ENCODE measurements around the gene CCDC27.

Gene CCDC27

DNA sequence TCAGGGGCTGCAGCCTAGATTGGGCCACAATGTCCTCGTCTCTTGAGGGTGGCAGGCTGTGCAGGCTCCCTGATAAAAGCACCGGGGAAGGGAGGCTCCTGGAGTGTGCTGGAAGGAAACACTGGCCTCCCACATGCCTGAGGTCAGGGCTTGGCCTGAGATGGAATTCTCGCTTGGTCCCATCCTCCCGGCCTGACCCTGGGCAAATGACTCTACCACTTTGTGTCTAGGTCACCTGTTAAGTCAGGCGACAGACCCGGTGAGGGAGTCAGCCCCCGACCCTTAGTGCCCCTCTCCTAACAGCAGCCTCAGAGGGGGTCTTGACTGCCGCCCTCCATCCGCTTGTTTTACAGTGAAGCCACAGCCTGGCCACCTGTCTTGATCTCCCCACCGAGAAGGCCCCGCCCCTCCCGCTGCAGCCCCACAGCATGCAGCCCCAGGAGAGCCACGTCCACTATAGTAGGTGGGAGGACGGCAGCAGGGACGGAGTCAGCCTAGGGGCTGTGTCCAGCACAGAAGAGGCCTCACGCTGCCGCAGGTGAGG, 22.8 kb downstream of the CCDC27 start:
- Histone ChIP-seq H3K4me1 (ENCODE audit: control insufficient read depth in 1 of 2, insufficient read depth in 2 of 2, low read length in 2 of 2) (peaks cover 0 to 24% of the 10 kb centered on the region in 2 donors), H3K27me3 (ENCODE audit: low read depth, low read length) (no peaks in the 10 kb centered on the region), H3K4me3 (ENCODE audit: low read depth in 1 of 2, low read length in 2 of 2) (no peak overlapping the region), H3K36me3 (ENCODE audit: control insufficient read depth in 1 of 2, insufficient read depth in 2 of 2, low read length in 2 of 2) (peaks cover 5 to 23% of the 10 kb centered on the region in 2 donors), H3K9me3 (ENCODE audit: control insufficient read depth in 1 of 2, low read length in 2 of 2) (no peaks in the 10 kb centered on the region), H3K27ac (ENCODE audit: low read length) (no peak overlapping the region)

DNA sequence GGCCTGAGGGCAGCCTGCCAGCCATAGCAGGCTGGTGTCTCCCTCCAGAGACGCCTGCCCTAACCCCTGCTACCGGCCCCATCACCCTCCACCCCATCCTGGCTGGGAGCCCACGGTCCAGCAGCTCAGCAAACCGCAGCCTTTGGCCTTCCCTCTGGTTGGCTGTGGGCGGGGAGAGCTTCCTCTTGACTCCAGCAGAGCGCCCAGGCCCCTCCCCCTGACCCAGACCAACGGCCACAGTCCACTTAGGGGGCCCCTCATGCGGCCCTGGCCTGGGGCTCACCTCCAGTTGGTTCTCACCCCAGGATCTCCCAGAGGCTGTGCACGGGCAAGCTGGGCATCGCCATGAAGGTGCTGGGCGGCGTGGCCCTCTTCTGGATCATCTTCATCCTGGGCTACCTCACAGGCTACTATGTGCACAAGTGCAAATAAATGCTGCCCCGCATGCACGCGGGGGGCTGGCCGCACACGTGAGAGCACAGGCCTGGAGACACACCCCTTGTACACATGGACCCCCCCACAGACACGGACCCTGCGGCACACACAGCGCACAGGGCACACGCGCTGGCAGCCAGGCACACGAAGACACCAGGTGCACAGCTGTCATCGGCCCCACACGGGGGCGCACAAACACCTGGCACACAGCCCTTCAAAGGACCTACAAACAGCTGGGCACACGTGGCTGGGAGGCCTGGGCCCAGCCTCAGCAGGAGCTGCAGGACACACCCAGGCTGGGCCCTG, 23.4 kb downstream of the CCDC27 start:
- Histone ChIP-seq H3K4me3 (ENCODE audit: low read depth in 1 of 2, low read length in 2 of 2) (no peak overlapping the region), H3K27me3 (ENCODE audit: low read depth, low read length) (no peaks in the 10 kb centered on the region), H3K27ac (ENCODE audit: low read length) (no peak overlapping the region), H3K36me3 (ENCODE audit: control insufficient read depth in 1 of 2, insufficient read depth in 2 of 2, low read length in 2 of 2) (peaks cover 8 to 30% of the 10 kb centered on the region in 2 donors), H3K9me3 (ENCODE audit: control insufficient read depth in 1 of 2, low read length in 2 of 2) (no peaks in the 10 kb centered on the region), H3K4me1 (ENCODE audit: control insufficient read depth in 1 of 2, insufficient read depth in 2 of 2, low read length in 2 of 2) (peaks cover 0 to 24% of the 10 kb centered on the region in 2 donors)

DNA sequence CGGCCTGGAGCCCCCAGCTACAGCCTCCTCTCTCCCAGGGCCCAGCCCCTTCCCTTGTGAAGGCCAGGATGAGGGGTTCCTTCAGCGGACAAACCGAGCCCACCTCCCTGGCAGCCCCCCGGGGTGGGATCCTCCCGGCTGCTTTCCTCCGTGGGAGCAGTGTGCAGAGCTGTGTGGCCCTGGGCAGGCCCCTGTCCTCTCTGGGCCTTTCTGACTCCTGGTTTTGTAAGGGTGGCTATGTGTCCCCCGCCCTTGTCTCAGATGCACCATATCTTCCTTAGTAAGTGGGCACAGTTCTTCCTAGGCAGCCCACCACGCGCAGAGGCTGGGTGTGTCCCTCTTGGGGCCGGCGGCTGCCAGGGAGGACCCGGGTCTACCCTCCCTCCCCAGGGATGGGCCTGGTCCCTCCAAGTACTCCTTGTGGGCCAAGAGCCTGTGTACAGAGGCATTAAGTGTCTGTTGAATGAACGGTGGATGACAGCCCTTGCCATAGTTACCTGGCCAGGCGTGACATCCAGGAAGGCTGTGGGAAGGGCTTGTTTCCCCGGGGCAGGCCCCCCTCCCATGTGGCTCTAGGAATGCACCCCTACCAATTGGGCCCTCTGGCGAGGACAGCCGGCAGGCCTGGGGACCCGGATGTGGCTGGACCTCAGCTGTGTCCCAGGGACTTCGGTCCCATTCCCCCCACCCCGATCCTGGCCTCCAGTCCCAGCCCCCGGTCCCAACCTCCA, 24.1 kb downstream of the CCDC27 start:
- H3K36me3 ChIP-seq (ENCODE audit: control insufficient read depth in 1 of 2, insufficient read depth in 2 of 2, low read length in 2 of 2) = peaks cover 13 to 37% of the 10 kb centered on the region in 2 donors
- no peak overlapping the region for H3K27ac ChIP-seq (ENCODE audit: low read length)
- H3K4me1 ChIP-seq (ENCODE audit: control insufficient read depth in 1 of 2, insufficient read depth in 2 of 2, low read length in 2 of 2) = peaks cover 0 to 18% of the 10 kb centered on the region in 2 donors

DNA sequence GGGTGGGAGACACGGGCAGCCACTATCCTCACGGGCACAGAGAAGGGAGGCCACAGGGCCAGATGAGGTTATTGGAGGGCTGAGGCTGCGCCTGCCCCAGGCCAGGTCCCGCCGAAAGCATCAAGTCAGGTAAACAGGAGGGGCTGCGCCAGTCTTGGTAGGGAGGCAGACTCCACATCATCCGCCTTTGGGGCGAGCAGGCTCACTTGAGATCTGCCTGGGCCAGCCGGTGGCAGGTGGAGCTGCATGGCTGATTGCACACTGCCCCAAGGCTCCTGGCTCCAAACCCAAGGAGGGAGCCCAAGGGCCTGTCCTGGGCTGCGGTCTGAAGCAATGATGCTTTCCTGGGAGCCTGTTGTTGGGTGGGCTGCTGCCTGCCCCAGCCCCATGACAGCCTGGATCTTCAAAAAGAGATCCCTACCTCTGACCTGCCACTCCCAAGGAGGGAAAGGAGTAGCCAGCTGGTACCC, 24.9 kb downstream of the CCDC27 start:
- Histone ChIP-seq H3K27ac (ENCODE audit: low read length) (no peak overlapping the region), H3K36me3 (ENCODE audit: control insufficient read depth in 1 of 2, insufficient read depth in 2 of 2, low read length in 2 of 2) (peaks cover 20 to 44% of the 10 kb centered on the region in 2 donors), H3K4me1 (ENCODE audit: control insufficient read depth in 1 of 2, insufficient read depth in 2 of 2, low read length in 2 of 2) (peaks cover 0 to 13% of the 10 kb centered on the region in 2 donors), H3K9me3 (ENCODE audit: control insufficient read depth in 1 of 2, low read length in 2 of 2) (no peaks in the 10 kb centered on the region), H3K4me3 (ENCODE audit: low read depth in 1 of 2, low read length in 2 of 2) (no peak overlapping the region), H3K27me3 (ENCODE audit: low read depth, low read length) (no peaks in the 10 kb centered on the region)

More for the DNA sequence above, 24.1 kb downstream of the CCDC27 start:
- no peak overlapping the region for H3K4me3 ChIP-seq (ENCODE audit: low read depth in 1 of 2, low read length in 2 of 2)
- no peaks in the 10 kb centered on the region for H3K9me3 ChIP-seq (ENCODE audit: control insufficient read depth in 1 of 2, low read length in 2 of 2)
- no peaks in the 10 kb centered on the region for H3K27me3 ChIP-seq (ENCODE audit: low read depth, low read length)

DNA sequence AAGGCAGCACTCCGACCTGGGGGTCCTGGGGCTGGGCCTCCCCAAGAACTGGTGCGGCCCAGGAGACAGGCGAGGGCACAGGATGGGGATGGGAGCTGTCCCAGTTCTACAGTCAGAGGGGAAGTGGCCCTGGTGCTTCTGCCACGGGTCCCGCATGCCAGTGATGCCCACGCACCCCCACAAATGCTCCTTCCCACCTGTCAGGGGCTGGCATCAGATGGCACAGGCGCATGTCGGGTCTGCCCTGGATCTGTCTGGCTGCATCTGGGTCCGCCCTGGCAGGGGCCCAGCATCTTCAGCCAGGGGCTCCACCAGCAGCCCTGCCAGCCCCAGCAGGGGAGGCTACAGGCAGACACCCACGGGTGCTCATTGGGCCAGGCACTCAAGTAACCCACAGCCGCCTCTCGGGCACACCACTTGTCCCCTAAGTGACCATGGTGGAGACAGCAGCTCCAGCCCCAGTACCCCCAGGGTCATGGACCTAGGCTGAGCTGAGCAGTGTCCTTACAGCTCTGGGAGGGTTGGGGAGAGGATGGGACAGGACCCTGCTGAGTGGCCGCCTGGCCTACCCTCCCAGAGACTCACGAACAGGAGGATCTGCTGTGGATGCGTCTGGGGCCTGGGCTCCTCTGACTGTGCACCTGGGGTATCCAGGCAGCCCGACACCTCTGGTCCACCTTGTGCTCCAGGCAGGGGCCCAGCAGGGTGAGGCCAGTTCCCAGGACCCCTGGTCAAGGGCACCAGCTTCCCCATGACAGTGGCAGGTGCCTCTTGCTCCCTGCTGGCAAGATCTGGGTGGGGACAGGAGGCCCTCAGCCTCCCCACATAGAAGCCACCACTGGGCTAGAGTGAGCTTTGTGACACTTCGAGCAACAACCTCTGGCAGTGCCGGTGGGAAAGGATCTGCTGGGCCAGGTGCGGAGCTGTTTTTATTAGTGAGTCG, 25.7 kb downstream of the CCDC27 start:
- Histone ChIP-seq H3K36me3 (ENCODE audit: control insufficient read depth in 1 of 2, insufficient read depth in 2 of 2, low read length in 2 of 2) (peaks cover 27 to 52% of the 10 kb centered on the region in 2 donors), H3K4me1 (ENCODE audit: control insufficient read depth in 1 of 2, insufficient read depth in 2 of 2, low read length in 2 of 2) (peaks cover 0 to 13% of the 10 kb centered on the region in 2 donors), H3K27me3 (ENCODE audit: low read depth, low read length) (no peaks in the 10 kb centered on the region), H3K4me3 (ENCODE audit: low read depth in 1 of 2, low read length in 2 of 2) (no peak overlapping the region), H3K9me3 (ENCODE audit: control insufficient read depth in 1 of 2, low read length in 2 of 2) (no peaks in the 10 kb centered on the region), H3K27ac (ENCODE audit: low read length) (no peak overlapping the region)

DNA sequence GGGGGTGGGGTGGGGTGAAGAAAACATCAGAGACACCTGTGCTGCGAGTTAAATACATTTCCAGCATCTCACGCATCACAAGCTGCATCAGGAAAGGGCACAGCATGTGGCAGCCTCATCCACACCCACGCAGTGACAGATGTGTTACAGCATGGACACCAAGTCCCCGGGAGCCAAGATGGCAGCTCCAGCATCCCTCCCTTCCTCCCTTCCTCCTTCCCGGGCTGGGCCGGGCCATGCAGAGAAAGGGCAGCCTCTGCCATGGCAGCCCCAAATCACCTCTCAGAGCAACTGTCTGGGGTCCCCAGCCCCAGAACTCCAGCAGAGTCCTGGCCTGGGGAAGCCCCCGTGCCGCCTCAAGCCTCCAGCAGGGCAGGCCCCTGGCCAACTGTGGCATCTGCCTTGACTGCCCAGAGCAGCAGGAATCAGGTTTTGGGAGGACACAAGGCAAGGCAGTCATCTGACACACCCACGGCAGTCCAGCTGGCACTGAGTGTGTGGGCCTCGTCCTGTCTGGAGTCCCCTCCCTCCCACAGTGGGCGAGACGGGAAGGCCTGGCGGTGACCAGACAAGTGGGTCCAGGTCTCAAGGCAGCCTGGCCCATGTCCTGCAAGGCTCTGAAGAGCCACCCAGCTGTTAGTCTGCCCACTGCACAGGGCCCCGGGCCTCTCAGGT, 26.5 kb downstream of the CCDC27 start:
- H3K27me3 ChIP-seq (ENCODE audit: low read depth, low read length) = no peaks in the 10 kb centered on the region
- H3K9me3 ChIP-seq (ENCODE audit: control insufficient read depth in 1 of 2, low read length in 2 of 2) = no peaks in the 10 kb centered on the region
- no peak overlapping the region for H3K27ac ChIP-seq (ENCODE audit: low read length)
- peaks cover 27 to 59% of the 10 kb centered on the region in 2 donors for H3K36me3 ChIP-seq (ENCODE audit: control insufficient read depth in 1 of 2, insufficient read depth in 2 of 2, low read length in 2 of 2)
- peaks cover 0 to 13% of the 10 kb centered on the region in 2 donors for H3K4me1 ChIP-seq (ENCODE audit: control insufficient read depth in 1 of 2, insufficient read depth in 2 of 2, low read length in 2 of 2)
- H3K4me3 ChIP-seq (ENCODE audit: low read depth in 1 of 2, low read length in 2 of 2) = no peak overlapping the region

DNA sequence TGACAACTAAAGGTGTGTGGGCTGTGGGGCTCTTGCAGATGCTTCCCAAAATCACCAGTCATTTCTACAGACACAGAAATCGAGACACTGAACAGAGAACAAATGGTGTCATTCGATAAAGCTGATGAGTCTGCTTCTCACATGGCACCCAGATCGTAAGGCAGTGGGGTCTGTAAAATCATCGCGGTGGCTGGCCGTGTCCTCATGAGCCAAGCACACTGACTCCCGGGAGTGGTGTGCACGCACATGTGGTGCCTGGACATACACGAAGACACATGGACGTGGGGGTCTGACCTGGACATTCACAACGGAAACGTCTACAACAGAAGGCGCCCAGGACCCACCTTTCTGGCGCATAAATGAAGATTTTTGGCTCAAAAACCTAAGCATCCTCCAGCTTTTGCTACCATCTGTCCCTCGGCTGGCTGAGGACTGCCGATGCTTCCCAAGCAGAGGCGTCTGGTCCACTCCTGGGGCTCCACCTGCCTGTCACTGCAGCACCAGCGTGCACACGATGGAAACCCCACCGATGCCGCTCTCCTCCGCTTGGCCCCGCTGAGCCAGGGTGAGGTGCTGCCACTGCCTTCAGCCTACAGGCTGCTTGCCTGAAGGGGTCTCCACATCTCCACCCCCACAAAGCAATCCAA, 27.1 kb downstream of the CCDC27 start:
- H3K27me3 ChIP-seq (ENCODE audit: low read depth, low read length) = no peaks in the 10 kb centered on the region
- H3K4me1 ChIP-seq (ENCODE audit: control insufficient read depth in 1 of 2, insufficient read depth in 2 of 2, low read length in 2 of 2) = peaks cover 0 to 13% of the 10 kb centered on the region in 2 donors
- no peaks in the 10 kb centered on the region for H3K9me3 ChIP-seq (ENCODE audit: control insufficient read depth in 1 of 2, low read length in 2 of 2)
- no peak overlapping the region for H3K4me3 ChIP-seq (ENCODE audit: low read depth in 1 of 2, low read length in 2 of 2)
- H3K36me3 ChIP-seq (ENCODE audit: control insufficient read depth in 1 of 2, insufficient read depth in 2 of 2, low read length in 2 of 2) = peaks cover 27 to 66% of the 10 kb centered on the region in 2 donors
- no peak overlapping the region for H3K27ac ChIP-seq (ENCODE audit: low read length)

DNA sequence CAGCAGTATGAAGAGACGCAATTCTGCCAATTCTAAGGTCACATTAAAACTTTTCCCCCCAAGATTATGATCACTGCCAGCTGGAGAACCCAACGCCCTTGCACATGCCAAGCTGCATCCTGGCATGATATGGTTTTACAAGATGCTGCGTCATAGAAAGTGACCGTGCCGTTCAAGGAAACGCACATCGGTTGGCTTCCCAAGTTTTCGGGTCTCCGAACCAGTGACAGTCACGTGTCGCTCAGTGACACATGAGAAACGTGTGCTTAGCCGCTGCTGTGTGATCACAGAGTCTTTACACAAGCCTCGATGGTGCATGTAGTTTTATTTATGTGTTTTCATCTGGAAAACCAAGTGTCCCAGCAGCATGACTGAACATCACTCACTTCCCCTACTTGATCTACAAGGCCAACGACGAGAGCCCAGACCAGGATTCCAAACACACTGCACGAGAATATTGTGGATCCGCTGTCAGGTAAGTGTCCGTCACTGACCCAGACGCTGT, 27.7 kb downstream of the CCDC27 start:
- no peaks in the 10 kb centered on the region for H3K27me3 ChIP-seq (ENCODE audit: low read depth, low read length)
- peaks cover 0 to 13% of the 10 kb centered on the region in 2 donors for H3K4me1 ChIP-seq (ENCODE audit: control insufficient read depth in 1 of 2, insufficient read depth in 2 of 2, low read length in 2 of 2)
- no peak overlapping the region for H3K4me3 ChIP-seq (ENCODE audit: low read depth in 1 of 2, low read length in 2 of 2)
- peaks cover 27 to 72% of the 10 kb centered on the region in 2 donors for H3K36me3 ChIP-seq (ENCODE audit: control insufficient read depth in 1 of 2, insufficient read depth in 2 of 2, low read length in 2 of 2)
- no peak overlapping the region for H3K27ac ChIP-seq (ENCODE audit: low read length)
- H3K9me3 ChIP-seq (ENCODE audit: control insufficient read depth in 1 of 2, low read length in 2 of 2) = no peaks in the 10 kb centered on the region

DNA sequence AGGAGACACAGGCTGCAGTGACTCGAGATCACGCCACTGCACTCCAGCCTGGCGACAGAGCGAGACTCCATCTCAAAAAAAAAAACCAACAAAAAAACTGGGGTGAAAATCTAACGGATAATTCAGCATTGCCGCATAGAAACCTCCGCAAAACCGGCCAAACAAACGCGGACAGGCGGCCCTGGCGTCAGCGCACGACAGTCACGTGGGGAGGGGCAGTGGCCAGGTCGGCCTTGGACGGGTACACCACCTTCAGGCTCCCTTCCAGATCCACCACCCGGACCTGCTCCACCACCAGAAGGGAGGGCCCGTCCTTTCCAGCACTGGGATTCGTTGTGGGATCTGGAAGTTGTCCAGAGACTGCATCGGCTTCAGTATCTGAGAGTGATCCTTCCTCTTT, 28.7 kb downstream of the CCDC27 start:
- Histone ChIP-seq H3K27me3 (ENCODE audit: low read depth, low read length) (no peaks in the 10 kb centered on the region), H3K27ac (ENCODE audit: low read length) (no peak overlapping the region), H3K36me3 (ENCODE audit: control insufficient read depth in 1 of 2, insufficient read depth in 2 of 2, low read length in 2 of 2) (peaks cover 27 to 81% of the 10 kb centered on the region in 2 donors), H3K9me3 (ENCODE audit: control insufficient read depth in 1 of 2, low read length in 2 of 2) (no peaks in the 10 kb centered on the region), H3K4me1 (ENCODE audit: control insufficient read depth in 1 of 2, insufficient read depth in 2 of 2, low read length in 2 of 2) (peaks cover 0 to 3% of the 10 kb centered on the region in 2 donors), H3K4me3 (ENCODE audit: low read depth in 1 of 2, low read length in 2 of 2) (no peak overlapping the region)

Data from muscle layer of duodenum (tissue), 2 donors.